ENCODE results near the gene TEAD1.

The TEAD1 gene

GRCh38 chr11:12724301-12725054, 50.3 kb downstream of the TEAD1 start:
- DNase-seq (ENCODE audit: low read depth), result peak; percentile 73
- TF ChIP-seq CTCF (conservative IDR thresholded peaks at IDR 0.05; ENCODE audit: low read length), result no peak
- no peak overlapping the region for H3K4me3 ChIP-seq (ENCODE audit: low read length)

DNA sequence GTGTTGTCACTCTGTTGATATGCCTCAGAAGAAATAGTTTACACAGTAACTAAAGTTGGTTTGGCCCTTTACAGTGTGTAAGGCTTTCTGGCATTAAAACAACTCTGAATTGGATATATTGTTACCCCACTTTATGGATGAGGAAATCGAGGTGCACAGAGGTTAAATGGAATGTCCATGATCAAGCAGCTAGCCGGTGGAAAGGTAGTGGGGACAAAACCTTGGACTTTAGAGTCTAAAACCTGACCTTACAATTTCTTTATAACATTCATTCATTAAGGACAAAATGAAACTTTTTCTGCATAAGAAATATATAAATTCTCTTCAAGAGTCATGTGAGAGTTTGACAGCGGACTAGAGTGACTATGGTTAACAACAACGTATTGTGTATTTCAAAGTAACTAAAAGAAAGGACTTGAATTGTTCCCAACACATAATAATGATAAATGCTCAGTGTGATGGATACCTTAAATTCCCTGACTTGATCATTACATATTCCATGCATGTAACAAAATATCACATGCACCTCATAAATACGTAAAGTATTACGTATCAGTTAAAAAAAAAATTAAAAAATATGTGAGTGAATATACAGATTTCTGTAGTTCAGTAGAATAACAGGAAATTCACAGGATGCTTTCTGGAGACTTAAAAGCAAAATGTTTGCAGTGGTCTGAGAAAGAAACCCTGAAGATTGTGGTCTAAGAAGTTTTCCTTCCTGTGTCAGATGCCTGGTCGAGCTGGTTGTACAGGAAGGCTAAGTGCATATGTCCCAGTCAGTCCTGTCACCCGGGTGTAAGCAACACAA, 51.0 kb downstream of the TEAD1 start:
- no peak for TF ChIP-seq CTCF (conservative IDR thresholded peaks at IDR 0.05; ENCODE audit: low read length)
- no peak for DNase-seq (ENCODE audit: low read depth)
- H3K4me3 ChIP-seq (ENCODE audit: low read length), result no peak overlapping the region

DNA sequence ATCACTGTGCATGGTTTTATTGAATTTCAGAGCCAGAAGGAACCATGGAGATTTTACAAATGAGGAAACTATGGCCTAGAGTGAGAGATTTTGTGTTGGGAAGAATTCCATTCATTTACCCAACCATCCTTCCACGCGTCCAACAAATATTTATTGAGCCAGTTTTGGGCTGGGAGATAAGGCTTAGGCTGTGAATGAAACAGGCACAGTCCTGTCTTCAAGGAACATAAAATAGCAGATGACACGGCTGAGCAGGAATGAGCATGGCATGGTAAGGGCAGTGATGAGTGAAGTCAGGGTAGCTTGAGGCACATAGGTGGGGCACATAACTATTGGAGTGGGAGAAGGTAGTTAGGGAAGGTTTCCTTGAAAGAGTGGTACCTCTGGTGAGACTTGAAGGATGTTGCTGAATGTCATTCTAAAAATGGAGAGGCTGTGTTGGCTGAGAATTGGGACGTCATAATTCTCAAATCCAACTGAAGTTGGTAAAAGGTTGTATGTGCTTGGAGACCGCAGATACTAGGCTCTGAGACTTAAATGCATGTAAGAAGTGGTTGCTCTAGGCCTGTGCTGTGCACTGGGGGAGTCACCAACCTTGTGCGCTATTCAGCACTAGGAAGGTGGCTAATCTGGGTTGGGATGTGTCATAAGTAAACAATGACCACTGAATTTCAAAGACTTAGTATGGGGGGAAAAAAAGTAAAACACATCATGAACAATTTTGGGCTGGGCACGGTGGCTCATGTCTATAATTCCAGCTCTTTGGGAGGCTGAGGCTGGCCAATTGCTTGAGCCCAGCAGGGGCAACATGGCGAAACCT, 51.9 kb downstream of the TEAD1 start:
- no peak for TF ChIP-seq CTCF (conservative IDR thresholded peaks at IDR 0.05; ENCODE audit: low read length)
- no peak overlapping the region for H3K4me3 ChIP-seq (ENCODE audit: low read length)
- DNase-seq (ENCODE audit: low read depth), result no peak

GRCh38 chr11:12727563-12728211, 53.5 kb downstream of the TEAD1 start:
- peak; percentile 41 for DNase-seq (ENCODE audit: low read depth)
- no peak for TF ChIP-seq CTCF (conservative IDR thresholded peaks at IDR 0.05; ENCODE audit: low read length)
- no peak overlapping the region for H3K4me3 ChIP-seq (ENCODE audit: low read length)

- DNase-seq (ENCODE audit: low read depth), result no peak
- TF ChIP-seq CTCF (conservative IDR thresholded peaks at IDR 0.05; ENCODE audit: low read length), result no peak
- H3K4me3 ChIP-seq (ENCODE audit: low read length), result no peak overlapping the region
Observed at GRCh38 chr11:12728417-12728816, 54.2 kb downstream of the TEAD1 start.

GRCh38 chr11:12729941-12730340, 55.7 kb downstream of the TEAD1 start:
- no peak for DNase-seq (ENCODE audit: low read depth)
- TF ChIP-seq CTCF (conservative IDR thresholded peaks at IDR 0.05; ENCODE audit: low read length), result no peak
- H3K4me3 ChIP-seq (ENCODE audit: low read length), result no peak overlapping the region

All from AG10803 (cell line).